Loucy (cell line): ENCODE data around the gene SNRPF.

Source experiments
- CTCF ChIP-seq: fragments of 200-600 bp; sonication (generic); conservative IDR thresholded peaks from 2 replicates; pipeline ENCODE4 v1.5.1; 2014; ENCODE audit warnings: mild to moderate bottlenecking, antibody characterized with exemption, low read length
- EZH2phosphoT487 ChIP-seq: fragments of 200-600 bp; IDR thresholded peaks from 2 replicates; pipeline ENCODE4 v1.6.1; 2018; ENCODE audit warnings: antibody characterized with exemption, mild to moderate bottlenecking, moderate library complexity, borderline replicate concordance

GRCh38 chr12:95848575-95849388, 10.0 kb upstream of the SNRPF start:
- TF ChIP-seq CTCF: peak; percentile 54
- no peak for TF ChIP-seq EZH2phosphoT487
